Eye (tissue), 1 donor: Measurements from ENCODE around the gene TAS2R20.
"Not testable (repeated sequence)": the region's sequence is repeated elsewhere in the genome, so short reads cannot be mapped to it uniquely, and the experiment has no call there.

ENCODE experiments used
- DNase-seq: peaks from one replicate; pipeline ENCODE4 v3.0.0-alpha.2; 2015

The TAS2R20 gene

DNA sequence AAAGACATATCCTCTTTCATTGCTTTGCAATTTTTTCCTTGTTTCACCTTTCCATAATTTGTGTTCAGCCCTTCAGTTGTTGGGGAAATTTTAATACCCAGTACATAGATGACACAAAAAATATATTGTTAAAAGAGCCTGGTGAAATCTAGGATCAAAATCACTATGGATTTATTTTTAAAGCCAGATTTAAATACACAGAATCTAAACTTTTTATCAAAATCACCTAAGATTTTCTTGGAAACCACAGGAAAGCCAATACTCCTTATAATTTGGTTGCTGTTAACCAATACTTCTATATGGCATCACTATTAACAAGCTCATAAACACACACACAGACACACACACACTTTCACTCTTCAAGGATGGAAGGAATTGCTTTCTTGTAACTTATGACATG lies at the start of gene TAS2R20:
TAS2R20 (minus strand) TSS at position 101 of the 400 bp plus-strand sequence. CDS start 429 bp downstream, outside the sequence.
- no peak for DNase-seq

DNA sequence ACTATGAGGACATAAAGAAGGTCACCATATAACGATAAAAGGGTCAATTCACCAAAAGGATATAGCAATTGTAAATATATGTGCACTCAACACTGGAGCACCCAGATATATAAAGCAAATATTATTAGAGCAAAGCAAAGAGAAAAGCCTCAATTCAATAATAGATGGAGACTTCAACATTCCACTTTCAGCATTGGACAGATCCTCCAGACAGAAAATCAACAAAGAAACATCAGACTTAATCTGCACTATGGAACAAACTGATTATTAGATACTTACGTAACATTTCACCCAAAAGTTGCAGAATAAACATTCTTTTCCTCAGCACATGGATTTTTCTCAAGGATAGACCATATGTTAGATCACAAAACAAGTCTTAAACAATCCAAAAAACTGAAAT lies 43.3 kb upstream of the TAS2R20 start:
- not testable (repeated sequence) for DNase-seq

DNA sequence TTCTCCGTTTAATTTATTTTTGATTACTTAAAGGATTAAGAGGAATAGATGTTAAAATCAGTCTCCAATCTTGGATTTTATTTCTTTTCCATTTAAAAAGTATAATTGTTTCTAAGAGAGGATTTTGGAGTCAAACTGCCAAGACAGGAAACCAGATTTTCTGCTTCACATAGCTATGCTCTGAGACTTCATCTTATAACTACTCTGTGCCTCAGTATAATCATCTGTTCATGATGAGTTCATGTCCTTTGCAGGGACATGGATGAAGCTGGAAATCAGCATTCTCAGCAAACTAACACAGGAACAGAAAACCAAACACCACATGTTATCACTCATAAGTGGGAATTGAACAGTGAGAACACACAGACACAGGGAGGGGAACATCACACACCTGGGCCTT lies 42.1 kb upstream of the TAS2R20 start:
- DNase-seq, result no peak

DNA sequence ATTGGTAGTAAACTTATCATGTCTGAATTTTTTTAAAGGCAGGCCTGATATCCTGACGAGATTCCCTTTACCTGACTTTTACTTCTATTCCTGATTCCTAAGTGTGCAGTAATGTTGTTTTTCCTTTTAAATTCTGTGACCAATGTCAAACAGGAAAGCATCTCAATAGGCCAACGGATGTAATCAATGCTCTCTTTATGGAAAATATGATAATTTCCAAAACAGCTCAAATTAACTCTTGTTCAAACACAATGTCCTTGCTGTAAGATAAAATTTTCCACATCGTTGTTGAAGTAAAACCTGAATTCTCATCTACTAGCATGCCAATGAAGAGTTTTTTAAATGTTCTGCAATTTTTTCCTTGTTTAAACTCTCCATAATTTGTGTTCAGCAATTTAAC lies 41.1 kb upstream of the TAS2R20 start:
- no peak for DNase-seq

DNA sequence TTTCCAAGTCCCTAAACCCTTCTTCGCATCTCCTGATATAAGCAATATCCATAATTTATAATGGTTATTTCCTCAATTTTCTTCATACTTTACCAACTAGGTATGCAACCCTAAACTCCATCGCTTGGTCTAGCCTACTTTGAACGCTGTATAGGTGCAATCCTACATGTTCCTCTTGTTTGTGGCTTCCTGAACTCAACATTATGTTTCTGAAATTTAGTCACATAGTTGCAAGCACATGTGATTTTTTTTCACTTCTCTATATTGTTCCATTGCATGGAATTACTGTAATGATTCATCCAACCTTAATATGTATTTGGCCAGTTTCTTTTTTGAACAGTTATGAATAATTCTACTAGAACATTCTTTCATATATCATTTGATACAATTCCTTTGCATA lies 35.9 kb upstream of the TAS2R20 start:
- not testable (repeated sequence) for DNase-seq

DNA sequence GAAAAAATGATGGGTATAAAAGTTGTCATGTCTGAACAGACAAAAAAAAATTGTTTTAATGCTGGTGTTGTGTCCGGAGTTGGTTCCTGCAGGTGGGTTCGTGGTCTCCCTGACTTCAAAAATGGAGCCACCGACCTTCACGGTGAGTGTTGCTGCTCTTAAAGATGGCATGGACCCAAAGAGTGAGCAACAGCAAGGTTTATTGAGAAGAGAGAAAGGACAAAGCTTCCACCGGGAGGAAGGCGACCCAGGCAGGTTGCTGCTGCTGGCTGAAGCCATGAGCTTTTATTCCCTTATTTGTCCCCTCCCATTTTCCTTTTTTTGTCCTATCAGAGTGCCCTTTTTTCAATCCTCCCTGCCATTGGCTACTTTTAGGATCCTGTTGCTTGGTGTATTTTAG lies 33.2 kb upstream of the TAS2R20 start, which contains the start of gene TAS2R31:
TAS2R31 (minus strand) TSS at position 101 of the 400 bp plus-strand sequence; CDS start at position 29, 72 bp downstream.
- no peak for DNase-seq

- no peak for DNase-seq
Measured at GRCh38 chr12:11026118-11026517, 28.0 kb upstream of the TAS2R20 start.

- no peak for DNase-seq
Measured at GRCh38 chr12:11023387-11023786, 25.3 kb upstream of the TAS2R20 start.

DNA sequence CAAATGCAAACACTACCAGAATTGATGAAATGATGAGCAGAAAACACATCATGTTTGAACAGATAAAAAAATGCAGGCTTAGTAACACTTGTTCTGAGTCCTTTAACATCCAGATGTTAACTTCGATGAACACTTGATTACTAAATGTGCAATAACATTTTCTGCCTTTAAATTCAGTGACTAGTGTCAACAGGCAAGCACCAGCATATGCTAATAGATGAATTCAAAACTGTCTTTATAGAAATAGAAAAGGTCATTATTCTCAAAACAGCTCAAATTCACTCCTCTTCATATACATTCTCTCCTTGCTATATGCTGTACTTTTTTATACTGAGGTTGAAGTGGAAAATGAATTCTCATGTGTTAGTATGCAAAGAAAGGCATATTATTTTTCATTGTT lies 24.4 kb upstream of the TAS2R20 start, which contains the start of gene TAS2R19:
TAS2R19 (minus strand) TSS at position 101 of the 400 bp plus-strand sequence; CDS start at position 52, 49 bp downstream.
- DNase-seq, result no peak

DNA sequence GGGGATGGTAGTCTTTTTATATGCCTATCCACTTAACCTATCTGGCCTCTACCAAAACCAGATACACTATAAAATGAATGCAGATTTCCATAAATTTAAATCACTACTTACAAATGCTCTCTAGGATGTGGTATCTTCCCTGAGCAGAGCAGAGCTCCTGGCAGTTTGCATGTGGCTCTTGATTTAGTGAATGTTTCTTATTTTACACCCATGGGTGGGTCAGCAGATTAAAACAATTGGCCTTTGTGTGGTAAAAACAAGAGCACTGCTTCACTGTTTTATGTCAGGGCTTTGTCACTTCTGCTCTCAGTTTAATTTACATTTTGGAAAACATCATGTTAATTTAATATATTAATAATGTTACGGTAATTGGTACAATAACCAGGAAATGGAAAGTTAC lies 18.8 kb upstream of the TAS2R20 start:
- no peak for DNase-seq

DNA sequence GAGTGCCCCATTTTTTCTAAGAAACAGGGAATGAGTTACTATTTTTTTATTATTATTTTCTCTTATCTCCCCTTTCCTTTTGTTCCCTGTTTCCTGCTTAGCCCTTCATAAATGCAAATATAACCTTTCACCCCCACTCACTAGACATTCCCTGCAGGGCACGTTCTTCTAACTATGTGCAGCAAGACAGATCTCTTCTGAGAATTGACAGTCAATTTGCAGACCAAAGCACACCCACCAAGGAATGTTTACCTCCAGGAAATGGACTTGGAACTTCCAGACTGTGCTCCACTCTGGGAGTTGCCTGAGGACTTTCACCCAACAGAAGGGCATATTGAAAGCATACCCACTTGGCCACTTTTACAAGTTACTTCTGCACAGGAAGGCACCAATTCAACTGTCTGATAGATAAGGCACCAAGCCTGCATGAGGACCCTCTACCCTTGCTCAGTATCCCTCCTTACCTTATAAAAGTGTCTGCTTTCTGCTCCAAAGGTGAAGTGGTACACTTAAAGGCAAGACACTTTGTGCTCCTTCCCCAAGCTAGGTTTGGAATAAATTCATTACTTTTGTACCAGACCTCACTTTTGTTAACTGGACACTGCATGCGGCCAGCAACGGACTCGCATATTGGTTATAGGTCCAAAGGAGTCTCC lies 17.8 kb upstream of the TAS2R20 start:
- DNase-seq, result no peak

GRCh38 chr12:11014234-11014633 lies 16.1 kb upstream of the TAS2R20 start:
- DNase-seq, result no peak

- DNase-seq, result no peak
Measured at GRCh38 chr12:11007608-11008007, 9.5 kb upstream of the TAS2R20 start.

GRCh38 chr12:10994307-10994706 lies 3.8 kb downstream of the TAS2R20 start:
- no peak for DNase-seq

DNA sequence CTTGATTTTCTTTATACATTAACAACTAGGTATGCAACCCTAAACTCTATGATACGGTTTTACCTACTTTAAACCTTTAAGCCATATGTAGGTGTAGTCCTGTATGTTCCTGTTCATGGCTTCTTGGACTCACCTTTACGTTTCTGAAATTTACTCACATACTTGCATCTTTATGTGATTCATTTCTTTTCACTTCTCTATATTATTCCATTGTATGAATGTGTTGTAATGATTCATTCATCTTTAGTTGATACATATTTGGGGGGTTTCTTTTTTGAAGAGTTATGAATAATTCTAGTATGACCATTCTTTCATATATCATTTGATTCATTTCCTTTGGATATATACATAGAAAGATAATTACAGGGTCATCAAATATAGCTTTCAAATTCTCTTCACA lies 9.0 kb downstream of the TAS2R20 start:
- no peak for DNase-seq

GRCh38 chr12:10986812-10987211 lies 11.3 kb downstream of the TAS2R20 start, which contains the start of gene TAS2R50:
TSS of gene TAS2R50 (minus strand) at chr12:10986912. CDS start at chr12:10986860, 52 bp downstream.
- DNase-seq, result no peak

GRCh38 chr12:10982244-10982643 lies 15.9 kb downstream of the TAS2R20 start:
- no peak for DNase-seq

DNA sequence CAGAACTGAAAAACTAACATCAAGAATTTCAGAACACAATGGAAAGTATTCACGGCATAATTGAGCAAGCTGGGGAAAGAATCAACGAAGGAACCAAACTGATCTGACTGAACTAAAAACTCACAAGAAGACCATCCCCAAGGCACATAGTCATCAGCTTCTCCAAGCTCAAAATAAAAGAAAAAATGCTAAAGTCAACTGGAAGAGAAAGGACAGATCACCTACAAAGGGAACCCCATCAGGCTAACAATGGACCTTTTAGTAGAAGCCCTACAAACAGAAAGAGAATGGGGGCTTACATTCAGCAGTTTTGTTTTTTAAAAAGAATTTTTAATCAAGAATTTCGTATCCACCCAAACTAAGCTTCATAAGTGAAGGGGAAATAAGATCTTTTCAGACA lies 23.1 kb downstream of the TAS2R20 start:
- no peak for DNase-seq

- no peak for DNase-seq
Measured at GRCh38 chr12:10968765-10969456, 29.2 kb downstream of the TAS2R20 start.

DNA sequence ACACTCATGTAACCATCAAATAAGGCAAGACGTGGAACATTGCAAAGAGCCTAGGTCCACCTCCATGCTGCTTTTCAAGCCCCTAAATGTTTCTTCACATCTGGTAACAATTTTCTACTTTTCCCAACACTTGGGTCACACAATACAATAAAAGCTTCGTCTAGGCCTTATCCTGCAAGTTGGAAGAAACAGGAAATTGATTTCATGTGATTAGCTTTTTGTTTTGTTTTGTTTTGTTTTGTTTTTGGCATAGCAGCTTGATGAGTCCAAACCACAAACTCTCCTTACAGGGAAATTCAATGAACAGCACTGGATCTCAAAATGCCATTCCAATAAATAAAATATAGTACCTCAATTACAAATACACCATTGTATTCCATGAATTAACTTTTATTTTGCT lies 30.7 kb downstream of the TAS2R20 start:
- peak; percentile 16 for DNase-seq

DNA sequence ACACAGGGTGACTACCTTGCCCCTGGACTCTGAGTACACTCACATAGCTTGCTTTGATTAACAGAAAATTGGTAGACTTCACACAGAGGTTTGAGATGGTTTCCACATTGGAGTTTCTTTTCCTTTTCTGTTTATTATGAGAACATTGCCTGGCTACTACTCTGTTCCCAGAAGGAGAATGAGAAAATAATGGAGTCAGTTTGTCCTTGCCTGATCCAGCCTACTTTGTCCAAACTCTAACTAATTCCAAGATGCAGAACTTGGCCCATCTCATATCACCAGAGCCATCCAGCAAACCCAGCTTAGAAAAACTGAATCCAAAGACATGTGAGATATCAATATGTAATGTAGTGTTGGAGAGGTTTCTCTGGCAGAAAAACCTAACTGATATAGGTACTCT lies 31.8 kb downstream of the TAS2R20 start:
- no peak for DNase-seq

- DNase-seq, result no peak
Measured at GRCh38 chr12:10965476-10965875, 32.6 kb downstream of the TAS2R20 start.

- DNase-seq, result no peak
Measured at GRCh38 chr12:10960211-10960610, 37.9 kb downstream of the TAS2R20 start.

GRCh38 chr12:10959804-10960203 lies 38.3 kb downstream of the TAS2R20 start:
- DNase-seq, result no peak
